Gastrocnemius medialis (tissue), 4 donors: Measurements from ENCODE around the gene NCK2. TPM values are rescaled to one million over a fixed set of nuclear protein-coding genes. Genes with fewer than 3 reads are reported as not detected.

Experiments used
- ATAC-seq, 2 donors: fragments of 150-250 bp; one replicate each; pipeline ENCODE4 v1.9.1; 2016
- DNase-seq, 2 donors: peaks; one replicate each; pipeline ENCODE4 v3.0.0-alpha.2; 2019
- H3K27ac ChIP-seq, 4 donors: fragments of 200-600 bp; sonication (generic); 1 replicate in 1 of 4; 2 replicates in 3 of 4; pipeline ENCODE4 v1.5.1; 2016 to 2018; ENCODE audit warnings: mild to moderate bottlenecking in 2 of 4, moderate library complexity in 1 of 4
- H3K27me3 ChIP-seq, 3 donors: fragments of 200-600 bp; sonication (generic) in 2 of 3; 1 replicate in 1 of 3; 2 replicates in 2 of 3; pipeline versions ENCODE4 v1.5.1 to v1.6.0; 2016 to 2019; ENCODE audit warnings: mild to moderate bottlenecking in 1 of 3, moderate library complexity in 1 of 3
- H3K36me3 ChIP-seq, 2 donors: fragments of 200-600 bp; sonication (generic) in 1 of 2; one replicate each; pipeline ENCODE4 v1.5.1; 2017 to 2018
- H3K4me1 ChIP-seq, 2 donors: fragments of 200-600 bp; sonication (generic) in 1 of 2; one replicate each; pipeline ENCODE4 v1.5.1; 2016 to 2017; ENCODE audit warnings: mild to moderate bottlenecking in 2 of 2
- H3K4me3 ChIP-seq, 4 donors: fragments of 200-600 bp; sonication (generic) in 3 of 4; 1 replicate in 1 of 4; 2 replicates in 3 of 4; pipeline ENCODE4 v1.5.1; 2016 to 2019; ENCODE audit warnings: mild to moderate bottlenecking in 2 of 4
- H3K9me3 ChIP-seq, 3 donors: fragments of 200-600 bp; sonication (generic) in 2 of 3; 1 replicate in 1 of 3; 2 replicates in 2 of 3; pipeline ENCODE4 v1.5.1; 2016 to 2019
- CTCF ChIP-seq, 5 experiments: fragments of 450-650 bp in 3 of 5; fragments of 200-600 bp in 2 of 5; sonication (generic) in 2 of 5; IDR thresholded peaks in 4 of 5; conservative IDR thresholded peaks in 1 of 5; 1 replicate in 4 of 5; 2 replicates in 1 of 5; pipeline ENCODE4 v1.5.1; 2016 to 2019; ENCODE audit warnings: antibody characterized with exemption in 5 of 5, mild to moderate bottlenecking in 3 of 5, moderate library complexity in 3 of 5
- POLR2A ChIP-seq, 2 donors: fragments of 450-650 bp; IDR thresholded peaks; one replicate each; pipeline ENCODE4 v1.6.1; 2017; ENCODE audit warnings: antibody characterized with exemption in 2 of 2, mild to moderate bottlenecking in 2 of 2, moderate library complexity in 2 of 2
- in situ Hi-C, 4 donors: fragments of 200-750 bp; cut with MboI; loops; one replicate each; pipeline versions ENCODE4 v1.15.0 to v1.8.0; 2017; ENCODE audit warnings: low sequenced_read_pairs in 4 of 4
- intact Hi-C: fragments of 100-400 bp; cut with DNase I; formaldehyde crosslinking; loops from one replicate; pipeline ENCODE4 v1.15.1; 2023; ENCODE audit warnings: low total_unique reads
- total RNA-seq, 4 donors: library from RNA; depleted of rRNA; stranded (reverse); fragments of >200 nt; gene quantifications; one replicate each; pipeline versions ENCODE4 v1.1.0 to v1.2.3, GENCODE V29; 2016

The NCK2 gene
- total RNA-seq, 4 donors from 2014 or later: 46.7 to 86.1 (median 57.9) TPM

- no peaks in the 10 kb centered on the region for H3K36me3 ChIP-seq
- ATAC-seq (no peak), DNase-seq (no peak)
- no peaks in the 10 kb centered on the region for H3K27me3 ChIP-seq
- H3K27ac ChIP-seq: peak overlapping the region in 3 of 4 donors; percentile 61 to 90 (median 69)
- H3K9me3 ChIP-seq: no peaks in the 10 kb centered on the region
- TF ChIP-seq CTCF (IDR thresholded peaks at IDR 0.05 in 4 of 5, conservative IDR thresholded peaks at IDR 0.05 in 1 of 5) (no peak), POLR2A (IDR thresholded peaks at IDR 0.05) (no peak)
- intact Hi-C loops (no loop called here), in situ Hi-C loops (no loop called here)
- H3K4me1 ChIP-seq: peaks cover 58 to 73% of the 10 kb centered on the region in 2 donors
- no peak overlapping the region for H3K4me3 ChIP-seq
These were observed 119.5 kb downstream of the NCK2 start for GRCh38 chr2:105864262-105864661.

GRCh38 chr2:105865222-105865913 lies 120.7 kb downstream of the NCK2 start:
- DNase-seq (peak in 1 of 2 donors; percentile 56), ATAC-seq (peak; percentile 62 to 83)
- Histone ChIP-seq H3K27ac (peak overlapping the region; percentile 53 to 90 (median 65)), H3K27me3 (no peaks in the 10 kb centered on the region), H3K4me3 (peak overlapping the region in 1 of 4 donors; percentile 27), H3K9me3 (no peaks in the 10 kb centered on the region), H3K36me3 (no peaks in the 10 kb centered on the region), H3K4me1 (peaks cover 68 to 76% of the 10 kb centered on the region in 2 donors)
- TF ChIP-seq CTCF (IDR thresholded peaks at IDR 0.05 in 4 of 5, conservative IDR thresholded peaks at IDR 0.05 in 1 of 5) (no peak), POLR2A (IDR thresholded peaks at IDR 0.05) (peak in 1 of 2 donors; percentile 17)
- in situ Hi-C loops: no loop called here
- intact Hi-C loops: loop anchor here (5.0 kb wide), 1 partner anchor 42 kb away; no protein-coding TSS in a partner anchor

- ATAC-seq: no peak
- DNase-seq: no peak
- Histone ChIP-seq H3K9me3 (no peaks in the 10 kb centered on the region), H3K36me3 (no peaks in the 10 kb centered on the region), H3K4me1 (peaks cover 68 to 76% of the 10 kb centered on the region in 2 donors), H3K27me3 (no peaks in the 10 kb centered on the region), H3K27ac (peak overlapping the region in 3 of 4 donors; percentile 61 to 90 (median 69)), H3K4me3 (no peak overlapping the region)
- no peak for TF ChIP-seq CTCF (IDR thresholded peaks at IDR 0.05 in 4 of 5, conservative IDR thresholded peaks at IDR 0.05 in 1 of 5)
- no peak for TF ChIP-seq POLR2A (IDR thresholded peaks at IDR 0.05)
- intact Hi-C loops: loop anchor here (5.0 kb wide), 1 partner anchor 41 kb away; no protein-coding TSS in a partner anchor
- in situ Hi-C loops: no loop called here
These were observed 121.8 kb downstream of the NCK2 start for GRCh38 chr2:105866216-105867185.

- H3K36me3 ChIP-seq: no peaks in the 10 kb centered on the region
- no peaks in the 10 kb centered on the region for H3K9me3 ChIP-seq
- in situ Hi-C loops (no loop called here), intact Hi-C loops (loop anchor here (5.0 kb wide), 1 partner anchor 40 kb away; no protein-coding TSS in a partner anchor)
- H3K27me3 ChIP-seq: no peaks in the 10 kb centered on the region
- DNase-seq: no peak
- peaks cover 75 to 77% of the 10 kb centered on the region in 2 donors for H3K4me1 ChIP-seq
- H3K4me3 ChIP-seq: no peak overlapping the region
- no peak for TF ChIP-seq CTCF (IDR thresholded peaks at IDR 0.05 in 4 of 5, conservative IDR thresholded peaks at IDR 0.05 in 1 of 5)
- TF ChIP-seq POLR2A (IDR thresholded peaks at IDR 0.05): no peak
- no peak for ATAC-seq
- H3K27ac ChIP-seq: peak overlapping the region in 3 of 4 donors; percentile 14 to 90 (median 43)
These were observed 122.9 kb downstream of the NCK2 start for GRCh38 chr2:105867587-105867986.
